Liver (tissue), 9 donors: Measurements from ENCODE around the gene LMCD1. TPM values are rescaled to one million over a fixed set of nuclear protein-coding genes. Genes with fewer than 3 reads are reported as not detected.

Source experiments
- DNase-seq: peaks from one replicate; pipeline ENCODE4 v3.0.0-alpha.2; 2017; ENCODE audit warnings: low spot score
- H3K27ac ChIP-seq, 2 donors: one replicate each; pipeline ENCODE4 v1.7.0; 2013; ENCODE audit warnings: inconsistent platforms in 2 of 2, low read length in 2 of 2, control low read depth in 1 of 2, low read depth in 1 of 2, mild to moderate bottlenecking in 1 of 2
- H3K27me3 ChIP-seq, 4 donors: one replicate each; pipeline versions ENCODE4 v1.6.1 to v1.7.0; 2013; ENCODE audit warnings: low read length in 3 of 4, inconsistent platforms in 1 of 4, mild to moderate bottlenecking in 1 of 4, moderate library complexity in 1 of 4; ENCODE audit not compliant: control insufficient read depth in 4 of 4, insufficient read depth in 4 of 4
- H3K36me3 ChIP-seq, 4 donors: one replicate each; pipeline versions ENCODE4 v1.6.1 to v1.7.0; 2013; ENCODE audit warnings: low read length in 3 of 4, mild to moderate bottlenecking in 3 of 4, low read depth in 1 of 4, moderate library complexity in 1 of 4; ENCODE audit not compliant: control insufficient read depth in 4 of 4, insufficient read depth in 3 of 4
- H3K4me1 ChIP-seq, 4 donors: one replicate each; pipeline versions ENCODE4 v1.6.1 to v1.7.0; 2013; ENCODE audit warnings: low read length in 3 of 4, mild to moderate bottlenecking in 3 of 4, moderate library complexity in 1 of 4; ENCODE audit not compliant: control insufficient read depth in 4 of 4, insufficient read depth in 4 of 4
- H3K4me3 ChIP-seq, 3 donors: one replicate each; pipeline versions ENCODE4 v1.6.1 to v1.7.0; 2013; ENCODE audit warnings: low read length in 3 of 3, control low read depth in 1 of 3, low read depth in 1 of 3, mild to moderate bottlenecking in 1 of 3
- H3K9ac ChIP-seq, 2 donors: one replicate each; pipeline ENCODE4 v1.7.0; 2013; ENCODE audit warnings: low read length in 2 of 2, mild to moderate bottlenecking in 2 of 2, moderate library complexity in 2 of 2, control low read depth in 1 of 2, low read depth in 1 of 2
- H3K9me3 ChIP-seq, 4 donors: one replicate each; pipeline versions ENCODE4 v1.6.1 to v1.7.0; 2013; ENCODE audit warnings: low read length in 3 of 4; ENCODE audit not compliant: control insufficient read depth in 4 of 4
- CTCF ChIP-seq: fragments of 150-350 bp; IDR thresholded peaks from 2 replicates; pipeline ENCODE4 v1.5.1; 2017; ENCODE audit warnings: improper control_type of control experiment, low read depth, low read length; ENCODE audit not compliant: missing input control
- EGR1 ChIP-seq, 2 donors: IDR thresholded peaks; 2 replicates each; pipeline ENCODE4 v1.6.1; 2016 to 2018; ENCODE audit warnings: antibody characterized with exemption in 2 of 2, low read depth in 2 of 2
- FOXA1 ChIP-seq: IDR thresholded peaks from 2 replicates; pipeline ENCODE4 v1.6.1; 2016; ENCODE audit warnings: antibody characterized with exemption
- FOXA2 ChIP-seq: IDR thresholded peaks from 2 replicates; pipeline ENCODE4 v1.6.1; 2016; ENCODE audit warnings: antibody characterized with exemption
- GABPA ChIP-seq, 2 donors: IDR thresholded peaks in 1 of 2; conservative IDR thresholded peaks in 1 of 2; 2 replicates each; pipeline ENCODE4 v1.6.1; 2016; ENCODE audit warnings: antibody characterized with exemption in 2 of 2, mild to moderate bottlenecking in 1 of 2, moderate library complexity in 1 of 2
- HNF4A ChIP-seq, 2 donors: conservative IDR thresholded peaks; 2 replicates each; pipeline ENCODE4 v1.6.1; 2016; ENCODE audit warnings: antibody characterized with exemption in 2 of 2, mild to moderate bottlenecking in 2 of 2
- HNF4G ChIP-seq: IDR thresholded peaks from 2 replicates; pipeline ENCODE4 v1.6.1; 2016; ENCODE audit warnings: antibody characterized with exemption
- JUND ChIP-seq, 2 donors: IDR thresholded peaks; 2 replicates each; pipeline ENCODE4 v1.6.1; 2016; ENCODE audit warnings: antibody characterized with exemption in 2 of 2
- NR2F2 ChIP-seq: IDR thresholded peaks from 2 replicates; pipeline ENCODE4 v1.6.1; 2016; ENCODE audit warnings: antibody characterized with exemption
- RAD21 ChIP-seq, 2 donors: IDR thresholded peaks; 2 replicates each; pipeline ENCODE4 v1.6.1; 2016; ENCODE audit warnings: antibody characterized with exemption in 2 of 2, mild to moderate bottlenecking in 2 of 2
- RXRA ChIP-seq, 2 donors: IDR thresholded peaks; 2 replicates each; pipeline ENCODE4 v1.6.1; 2017 to 2018; ENCODE audit warnings: antibody characterized with exemption in 2 of 2, mild to moderate bottlenecking in 1 of 2
- SP1 ChIP-seq: IDR thresholded peaks from 2 replicates; pipeline ENCODE4 v1.6.1; 2018; ENCODE audit warnings: antibody characterized with exemption, mild to moderate bottlenecking
- TAF1 ChIP-seq: conservative IDR thresholded peaks from 2 replicates; pipeline ENCODE4 v1.6.1; 2016; ENCODE audit warnings: antibody characterized with exemption, mild to moderate bottlenecking
- YY1 ChIP-seq: IDR thresholded peaks from 2 replicates; pipeline ENCODE4 v1.6.1; 2016; ENCODE audit warnings: antibody characterized with exemption, mild to moderate bottlenecking
- WGBS: extraction: QIAGEN DNeasy Blood & Tissue Kit; methylation state at CpG from one replicate; pipeline ENCODE4 v1.1.7; 2013; 5-methylcytosine and 5-hydroxymethylcytosine counted together
- polyA plus RNA-seq, 2 donors: library from polyadenylated mRNA; stranded (reverse) in 1 of 2; unstranded in 1 of 2; fragments of 200-250 nt in 1 of 2; fragments of >200 nt in 1 of 2; fragmentation: Nextera tagmentation in 1 of 2; extraction: Ambion mirVana in 1 of 2; gene quantifications; one replicate each; pipeline versions ENCODE4 v1.2.1 to v1.2.3, GENCODE V29; 2013 to 2015
- total RNA-seq, 2 donors: library from RNA; depleted of rRNA; stranded (reverse); fragments of >200 nt; gene quantifications; one replicate each; pipeline ENCODE4 v1.2.3, GENCODE V29; 2014
- TF ChIP-seq, protein P1 (sequence below): IDR thresholded peaks from 2 replicates; pipeline ENCODE4 v1.6.1; 2016; ENCODE audit warnings: antibody characterized with exemption
- TF ChIP-seq, protein P2 (sequence below): IDR thresholded peaks from 2 replicates; pipeline ENCODE4 v1.6.1; 2016; ENCODE audit warnings: antibody characterized with exemption, mild to moderate bottlenecking
- TF ChIP-seq, protein P3 (sequence below): IDR thresholded peaks from 2 replicates; pipeline ENCODE4 v1.6.1; 2016; ENCODE audit warnings: antibody characterized with exemption
- TF ChIP-seq, protein P4 (sequence below): IDR thresholded peaks from 2 replicates; pipeline ENCODE4 v1.6.1; 2016; ENCODE audit warnings: antibody characterized with exemption
- donor health status: healthy.
- donor health status: healthy.
- donor health status: healthy.
- donor health status: healthy.
- donor health status: healthy.

Gene LMCD1
- total and polyA plus RNA-seq, 4 donors = 3.1 to 8.3 (median 6.0) TPM

DNA sequence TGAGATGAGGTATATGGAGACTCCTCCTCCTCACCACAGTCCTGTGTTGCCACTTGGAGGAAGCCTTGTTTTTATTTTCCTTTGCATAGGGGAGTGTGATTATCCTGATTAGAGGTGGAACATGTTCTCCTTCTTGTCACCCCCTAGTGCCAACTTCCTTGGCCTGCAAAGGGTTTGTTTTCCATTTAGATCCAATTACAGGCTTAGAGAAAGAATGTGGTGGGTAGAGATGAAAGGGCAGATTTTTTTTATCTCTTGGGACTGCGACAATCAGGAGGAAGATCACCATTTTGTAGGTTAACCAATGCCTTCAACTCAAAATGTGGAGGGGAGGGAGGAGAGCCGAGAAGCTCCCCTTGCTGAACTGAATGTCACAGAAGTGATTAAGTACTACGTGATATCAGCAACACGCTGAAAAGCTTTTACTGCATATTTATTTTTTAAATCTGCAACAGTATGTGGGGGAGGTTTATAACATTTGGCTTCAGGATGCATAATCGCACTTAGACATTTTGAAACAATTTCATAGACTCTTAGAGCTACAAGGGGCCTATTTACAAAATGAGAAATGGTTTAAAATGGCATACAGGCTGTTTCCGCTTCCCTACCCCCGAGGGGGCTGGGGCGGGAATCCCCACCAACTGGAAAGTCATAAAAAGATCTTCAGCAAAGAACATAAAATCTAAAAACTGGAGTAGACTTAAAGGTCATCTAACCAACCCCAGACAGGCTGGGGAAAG is 2.4 kb downstream of the LMCD1 start (continued):
- no peak for TF ChIP-seq GABPA (IDR thresholded peaks at IDR 0.05 in 1 of 2, conservative IDR thresholded peaks at IDR 0.05 in 1 of 2)
- no peak for TF ChIP-seq NR2F2
- no peak for TF ChIP-seq FOXA2

GRCh38 chr3:8504611-8504973 is 3.0 kb downstream of the LMCD1 start:
- no peak overlapping the region for H3K27ac ChIP-seq
- H3K4me1 ChIP-seq = peaks cover 4 to 23% (median 13%) of the 10 kb centered on the region in 4 donors
- H3K36me3 ChIP-seq = no peaks in the 10 kb centered on the region
- H3K9ac ChIP-seq = no peak overlapping the region
- no peak for DNase-seq
- no peak overlapping the region for H3K4me3 ChIP-seq
- no peaks in the 10 kb centered on the region for H3K9me3 ChIP-seq
- TF ChIP-seq SP1 (no peak), GABPA (IDR thresholded peaks at IDR 0.05 in 1 of 2, conservative IDR thresholded peaks at IDR 0.05 in 1 of 2) (no peak), HNF4G (no peak), FOXA1 (no peak), JUND (IDR thresholded peaks at IDR 0.05) (no peak), HNF4A (conservative IDR thresholded peaks at IDR 0.05) (no peak), RXRA (IDR thresholded peaks at IDR 0.05) (no peak), RAD21 (IDR thresholded peaks at IDR 0.05) (no peak), EGR1 (IDR thresholded peaks at IDR 0.05; ENCODE audit: low read depth in 2 of 2) (no peak), TAF1 (no peak), CTCF (no peak), FOXA2 (no peak), NR2F2 (no peak), YY1 (no peak)
- TF ChIP-seq, protein P1, sequence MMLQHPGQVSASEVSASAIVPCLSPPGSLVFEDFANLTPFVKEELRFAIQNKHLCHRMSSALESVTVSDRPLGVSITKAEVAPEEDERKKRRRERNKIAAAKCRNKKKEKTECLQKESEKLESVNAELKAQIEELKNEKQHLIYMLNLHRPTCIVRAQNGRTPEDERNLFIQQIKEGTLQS = no peak
- TF ChIP-seq, protein P2, sequence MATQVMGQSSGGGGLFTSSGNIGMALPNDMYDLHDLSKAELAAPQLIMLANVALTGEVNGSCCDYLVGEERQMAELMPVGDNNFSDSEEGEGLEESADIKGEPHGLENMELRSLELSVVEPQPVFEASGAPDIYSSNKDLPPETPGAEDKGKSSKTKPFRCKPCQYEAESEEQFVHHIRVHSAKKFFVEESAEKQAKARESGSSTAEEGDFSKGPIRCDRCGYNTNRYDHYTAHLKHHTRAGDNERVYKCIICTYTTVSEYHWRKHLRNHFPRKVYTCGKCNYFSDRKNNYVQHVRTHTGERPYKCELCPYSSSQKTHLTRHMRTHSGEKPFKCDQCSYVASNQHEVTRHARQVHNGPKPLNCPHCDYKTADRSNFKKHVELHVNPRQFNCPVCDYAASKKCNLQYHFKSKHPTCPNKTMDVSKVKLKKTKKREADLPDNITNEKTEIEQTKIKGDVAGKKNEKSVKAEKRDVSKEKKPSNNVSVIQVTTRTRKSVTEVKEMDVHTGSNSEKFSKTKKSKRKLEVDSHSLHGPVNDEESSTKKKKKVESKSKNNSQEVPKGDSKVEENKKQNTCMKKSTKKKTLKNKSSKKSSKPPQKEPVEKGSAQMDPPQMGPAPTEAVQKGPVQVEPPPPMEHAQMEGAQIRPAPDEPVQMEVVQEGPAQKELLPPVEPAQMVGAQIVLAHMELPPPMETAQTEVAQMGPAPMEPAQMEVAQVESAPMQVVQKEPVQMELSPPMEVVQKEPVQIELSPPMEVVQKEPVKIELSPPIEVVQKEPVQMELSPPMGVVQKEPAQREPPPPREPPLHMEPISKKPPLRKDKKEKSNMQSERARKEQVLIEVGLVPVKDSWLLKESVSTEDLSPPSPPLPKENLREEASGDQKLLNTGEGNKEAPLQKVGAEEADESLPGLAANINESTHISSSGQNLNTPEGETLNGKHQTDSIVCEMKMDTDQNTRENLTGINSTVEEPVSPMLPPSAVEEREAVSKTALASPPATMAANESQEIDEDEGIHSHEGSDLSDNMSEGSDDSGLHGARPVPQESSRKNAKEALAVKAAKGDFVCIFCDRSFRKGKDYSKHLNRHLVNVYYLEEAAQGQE = no peak
- TF ChIP-seq, protein P3, sequence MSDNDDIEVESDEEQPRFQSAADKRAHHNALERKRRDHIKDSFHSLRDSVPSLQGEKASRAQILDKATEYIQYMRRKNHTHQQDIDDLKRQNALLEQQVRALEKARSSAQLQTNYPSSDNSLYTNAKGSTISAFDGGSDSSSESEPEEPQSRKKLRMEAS = no peak
- TF ChIP-seq, protein P4, sequence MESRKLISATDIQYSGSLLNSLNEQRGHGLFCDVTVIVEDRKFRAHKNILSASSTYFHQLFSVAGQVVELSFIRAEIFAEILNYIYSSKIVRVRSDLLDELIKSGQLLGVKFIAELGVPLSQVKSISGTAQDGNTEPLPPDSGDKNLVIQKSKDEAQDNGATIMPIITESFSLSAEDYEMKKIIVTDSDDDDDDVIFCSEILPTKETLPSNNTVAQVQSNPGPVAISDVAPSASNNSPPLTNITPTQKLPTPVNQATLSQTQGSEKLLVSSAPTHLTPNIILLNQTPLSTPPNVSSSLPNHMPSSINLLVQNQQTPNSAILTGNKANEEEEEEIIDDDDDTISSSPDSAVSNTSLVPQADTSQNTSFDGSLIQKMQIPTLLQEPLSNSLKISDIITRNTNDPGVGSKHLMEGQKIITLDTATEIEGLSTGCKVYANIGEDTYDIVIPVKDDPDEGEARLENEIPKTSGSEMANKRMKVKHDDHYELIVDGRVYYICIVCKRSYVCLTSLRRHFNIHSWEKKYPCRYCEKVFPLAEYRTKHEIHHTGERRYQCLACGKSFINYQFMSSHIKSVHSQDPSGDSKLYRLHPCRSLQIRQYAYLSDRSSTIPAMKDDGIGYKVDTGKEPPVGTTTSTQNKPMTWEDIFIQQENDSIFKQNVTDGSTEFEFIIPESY = no peak
- 85% methylated on average over 4 of the region's 4 CpGs for WGBS
- no peaks in the 10 kb centered on the region for H3K27me3 ChIP-seq
